ENCODE results near the gene NTN1. TPM values are rescaled to one million over a fixed set of nuclear protein-coding genes. Genes with fewer than 3 reads are reported as not detected.

Gene NTN1
- total RNA-seq, 1 donor from 2014 or later, result 4.1 TPM

DNA sequence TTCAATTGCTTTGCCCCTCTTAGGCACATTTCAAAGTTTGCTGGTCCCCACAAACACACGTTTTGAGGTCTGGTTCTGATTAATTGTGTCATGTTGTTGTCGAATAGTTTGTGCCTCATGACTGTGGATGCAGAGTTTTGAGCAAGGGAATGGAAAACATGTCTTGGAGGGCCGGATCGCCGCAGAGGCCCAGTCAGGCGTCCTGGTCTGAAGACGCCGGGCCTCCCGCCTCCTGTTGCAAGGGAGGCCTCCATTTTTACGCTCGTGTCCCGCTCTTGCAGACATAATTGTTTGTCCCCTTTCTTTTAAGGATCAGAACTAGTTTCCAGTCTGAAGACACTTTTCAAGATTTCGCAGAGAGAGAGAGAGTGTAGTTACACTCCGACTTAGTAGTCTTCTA, 3.2 kb downstream of the NTN1 start:
- TF ChIP-seq, protein P1, sequence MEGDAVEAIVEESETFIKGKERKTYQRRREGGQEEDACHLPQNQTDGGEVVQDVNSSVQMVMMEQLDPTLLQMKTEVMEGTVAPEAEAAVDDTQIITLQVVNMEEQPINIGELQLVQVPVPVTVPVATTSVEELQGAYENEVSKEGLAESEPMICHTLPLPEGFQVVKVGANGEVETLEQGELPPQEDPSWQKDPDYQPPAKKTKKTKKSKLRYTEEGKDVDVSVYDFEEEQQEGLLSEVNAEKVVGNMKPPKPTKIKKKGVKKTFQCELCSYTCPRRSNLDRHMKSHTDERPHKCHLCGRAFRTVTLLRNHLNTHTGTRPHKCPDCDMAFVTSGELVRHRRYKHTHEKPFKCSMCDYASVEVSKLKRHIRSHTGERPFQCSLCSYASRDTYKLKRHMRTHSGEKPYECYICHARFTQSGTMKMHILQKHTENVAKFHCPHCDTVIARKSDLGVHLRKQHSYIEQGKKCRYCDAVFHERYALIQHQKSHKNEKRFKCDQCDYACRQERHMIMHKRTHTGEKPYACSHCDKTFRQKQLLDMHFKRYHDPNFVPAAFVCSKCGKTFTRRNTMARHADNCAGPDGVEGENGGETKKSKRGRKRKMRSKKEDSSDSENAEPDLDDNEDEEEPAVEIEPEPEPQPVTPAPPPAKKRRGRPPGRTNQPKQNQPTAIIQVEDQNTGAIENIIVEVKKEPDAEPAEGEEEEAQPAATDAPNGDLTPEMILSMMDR (IDR thresholded peaks at IDR 0.05), result no peak
- Histone ChIP-seq H3K27me3 (peaks cover 72% of the 10 kb centered on the region), H3K4me3 (no peak overlapping the region), H3K9me3 (no peaks in the 10 kb centered on the region), H3K4me1 (peaks cover 21% of the 10 kb centered on the region), H3K36me3 (no peaks in the 10 kb centered on the region), H3K27ac (no peak overlapping the region)
- intact Hi-C loops (cut with DNase I), result no loop called here
- DNase-seq (no peak), ATAC-seq (no peak)

DNA sequence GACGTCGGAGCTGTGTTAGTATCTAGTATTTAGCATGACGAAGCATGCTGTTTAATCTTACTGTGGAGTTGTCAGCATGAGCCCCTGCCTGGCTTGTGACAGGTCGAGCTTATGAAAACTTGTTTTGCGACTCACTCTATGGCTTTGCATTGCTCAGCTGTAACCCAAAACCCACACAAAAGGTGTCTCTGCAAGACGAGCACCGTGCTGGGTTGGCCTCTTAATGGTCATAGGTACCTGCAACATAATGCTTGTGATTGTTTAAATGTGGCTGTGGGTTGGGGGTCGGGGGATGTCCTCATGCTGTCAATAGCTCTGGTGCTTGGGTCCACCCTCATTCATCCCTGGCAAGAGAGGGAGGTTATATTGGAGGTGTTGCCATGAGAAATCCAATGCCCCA, 5.4 kb downstream of the NTN1 start:
- intact Hi-C loops (cut with DNase I), result no loop called here
- H3K9me3 ChIP-seq, result no peaks in the 10 kb centered on the region

DNA sequence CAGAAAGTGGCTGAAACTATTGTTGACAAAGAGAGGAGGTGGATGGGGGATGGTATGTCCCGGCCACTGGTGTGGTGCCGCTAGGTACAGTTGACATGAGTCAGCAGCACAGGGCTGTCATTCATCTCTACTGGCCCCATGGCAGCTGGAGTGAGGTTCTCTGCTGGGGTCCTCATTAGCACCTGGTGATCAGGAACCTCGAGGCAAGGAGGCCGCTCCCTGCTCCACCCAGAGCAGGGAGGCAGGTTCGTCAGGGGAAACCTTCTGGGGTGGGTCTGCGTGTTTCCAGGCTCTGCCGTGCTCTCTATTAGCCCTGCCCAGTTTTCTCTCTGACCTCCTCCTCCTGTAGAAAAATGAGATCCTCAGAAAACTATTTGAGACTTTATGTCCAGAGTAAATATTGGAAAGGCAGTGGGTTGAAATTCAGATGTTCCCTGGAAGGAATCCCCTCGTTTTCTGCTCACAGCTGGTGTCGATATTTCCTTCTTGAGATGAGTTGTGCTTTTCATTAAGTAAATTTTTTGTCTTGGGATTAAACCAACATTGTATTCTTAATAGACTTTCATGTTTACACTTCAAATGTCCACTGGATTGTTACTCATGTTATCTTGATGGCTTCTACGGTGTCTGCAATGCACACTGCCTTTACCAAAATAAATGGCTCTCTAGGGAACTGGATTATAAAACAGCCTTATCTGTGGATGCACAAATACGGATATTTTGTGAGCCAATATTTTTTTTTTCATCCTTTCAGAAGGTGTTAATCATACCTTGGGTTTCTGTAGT, 7.1 kb downstream of the NTN1 start:
- peaks cover 48% of the 10 kb centered on the region for H3K27me3 ChIP-seq
- intact Hi-C loops (cut with DNase I), result no loop called here
- ATAC-seq, result no peak

More for the DNA sequence above, 5.4 kb downstream of the NTN1 start:
- Histone ChIP-seq H3K4me1 (peaks cover 20% of the 10 kb centered on the region), H3K27ac (no peak overlapping the region), H3K36me3 (no peaks in the 10 kb centered on the region), H3K27me3 (peaks cover 61% of the 10 kb centered on the region), H3K4me3 (no peak overlapping the region)
- TF ChIP-seq, protein P1 (IDR thresholded peaks at IDR 0.05), result no peak
- ATAC-seq, result no peak
- DNase-seq, result no peak

DNA sequence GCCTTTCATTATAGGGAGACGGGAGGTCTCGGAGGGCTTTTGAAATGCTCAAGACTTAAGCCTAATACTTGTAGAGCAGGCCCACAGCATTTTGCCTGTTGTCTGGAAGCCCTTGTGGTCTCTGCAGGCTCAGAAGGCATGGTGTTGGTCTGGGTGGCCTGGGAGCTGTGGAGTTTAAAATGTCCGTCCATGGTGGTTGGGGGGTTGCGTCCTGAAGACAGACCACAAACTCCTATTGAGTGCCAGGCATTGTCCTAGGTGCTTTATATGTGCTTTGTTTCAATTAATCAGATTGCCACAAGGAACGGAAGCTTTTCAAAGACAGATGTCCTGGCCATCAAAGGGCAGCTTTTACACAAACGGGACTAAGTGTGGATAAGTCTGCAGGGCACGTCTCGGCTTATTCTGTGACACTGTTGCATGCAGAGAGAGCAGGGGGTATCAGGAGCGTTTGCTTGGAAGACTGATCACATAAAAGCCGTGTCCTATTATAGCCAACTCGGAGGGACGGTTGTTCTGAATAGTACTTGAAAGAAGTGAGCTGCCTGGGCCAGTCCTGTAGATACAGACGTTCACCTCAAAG, 7.8 kb downstream of the NTN1 start:
- no peak for ATAC-seq
- intact Hi-C loops (cut with DNase I), result no loop called here
- H3K27ac ChIP-seq, result no peak overlapping the region
- H3K27me3 ChIP-seq, result peaks cover 41% of the 10 kb centered on the region
- H3K4me3 ChIP-seq, result no peak overlapping the region
- no peak for DNase-seq
- no peaks in the 10 kb centered on the region for H3K4me1 ChIP-seq
- TF ChIP-seq, protein P1 (IDR thresholded peaks at IDR 0.05), result no peak
- H3K9me3 ChIP-seq, result no peaks in the 10 kb centered on the region
- H3K36me3 ChIP-seq, result no peaks in the 10 kb centered on the region

More for the DNA sequence above, 7.1 kb downstream of the NTN1 start:
- no peak overlapping the region for H3K27ac ChIP-seq
- TF ChIP-seq, protein P1 (IDR thresholded peaks at IDR 0.05), result no peak
- no peaks in the 10 kb centered on the region for H3K9me3 ChIP-seq
- no peak overlapping the region for H3K4me3 ChIP-seq
- H3K36me3 ChIP-seq, result no peaks in the 10 kb centered on the region
- H3K4me1 ChIP-seq, result peaks cover 3% of the 10 kb centered on the region
- no peak for DNase-seq

DNA sequence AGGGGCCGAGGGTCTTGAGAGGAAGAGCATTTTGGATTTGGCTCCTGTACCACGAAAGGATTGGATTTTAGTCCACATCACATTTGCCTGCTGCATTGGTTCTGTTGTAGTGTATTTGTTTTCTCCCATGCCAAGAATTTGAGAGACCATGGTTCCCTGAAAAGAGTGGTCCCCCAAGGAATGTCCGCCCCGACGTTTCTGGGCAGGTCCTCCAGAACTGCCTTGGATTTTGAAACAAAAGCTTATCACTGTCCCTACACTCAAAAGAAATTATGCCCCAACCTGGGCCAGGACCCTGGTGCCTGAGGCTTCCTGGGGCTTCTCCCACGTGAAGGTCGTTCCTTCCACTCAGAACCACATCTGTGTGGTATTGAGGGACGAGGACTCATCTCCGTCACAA, 10.8 kb downstream of the NTN1 start:
- TF ChIP-seq, protein P1 (IDR thresholded peaks at IDR 0.05), result no peak
- ATAC-seq (no peak), DNase-seq (no peak)
- Histone ChIP-seq H3K4me1 (no peaks in the 10 kb centered on the region), H3K27me3 (peaks cover 12% of the 10 kb centered on the region), H3K4me3 (no peak overlapping the region), H3K36me3 (no peaks in the 10 kb centered on the region), H3K27ac (no peak overlapping the region), H3K9me3 (no peaks in the 10 kb centered on the region)
- intact Hi-C loops (cut with DNase I), result no loop called here

All from upper lobe of right lung (tissue), 1 donor.